Activated CD4-positive, alpha-beta T cell treated with anti-CD3 and anti-CD28 coated beads for 1 hour (primary cell): ENCODE results near the gene NUMA1.

Source experiments
- DNase-seq: peaks from one replicate; pipeline ENCODE4 v3.0.0-alpha.2; 2020

The NUMA1 gene

GRCh38 chr11:72080326-72081183, at the start of gene NUMA1, which contains the start of gene LRRC51:
Gene NUMA1, minus strand, starts transcription at chr11:72080542. Its CDS starts 44,599 bp downstream, at chr11:72035943.
Gene LRRC51, plus strand, starts transcription at chr11:72080850. Its CDS starts 8,234 bp downstream, at chr11:72089084.
- peak; percentile 98 for DNase-seq

- DNase-seq: no peak
These were observed 49.0 kb upstream of the NUMA1 start for GRCh38 chr11:72129381-72129780.

- DNase-seq: no peak
These were observed 47.6 kb upstream of the NUMA1 start for GRCh38 chr11:72127923-72128322.

GRCh38 chr11:72125956-72126355, 45.6 kb upstream of the NUMA1 start:
- DNase-seq: no peak

- DNase-seq: no peak
These were observed 43.7 kb upstream of the NUMA1 start for GRCh38 chr11:72124046-72124445.

- DNase-seq: no peak
These were observed 42.8 kb upstream of the NUMA1 start for GRCh38 chr11:72123117-72123653.

- no peak for DNase-seq
These were observed 42.3 kb upstream of the NUMA1 start for GRCh38 chr11:72122607-72123006.

GRCh38 chr11:72120930-72121329, 40.6 kb upstream of the NUMA1 start:
- DNase-seq: no peak

- DNase-seq: no peak
These were observed 38.9 kb upstream of the NUMA1 start for GRCh38 chr11:72119198-72119597.

GRCh38 chr11:72116019-72116755, 35.8 kb upstream of the NUMA1 start:
- no peak for DNase-seq

GRCh38 chr11:72114570-72114969, 34.2 kb upstream of the NUMA1 start:
- DNase-seq: no peak

GRCh38 chr11:72112978-72113808, 32.9 kb upstream of the NUMA1 start:
- DNase-seq: no peak

- peak; percentile 97 for DNase-seq
These were observed 32.0 kb upstream of the NUMA1 start, which contains the start of gene ANAPC15 for GRCh38 chr11:72112143-72112977. Gene ANAPC15, minus strand, starts transcription at chr11:72112695. Its CDS starts 1,419 bp downstream, at chr11:72111276.

GRCh38 chr11:72111300-72112142, 31.2 kb upstream of the NUMA1 start:
- DNase-seq: no peak

- no peak for DNase-seq
These were observed 25.5 kb upstream of the NUMA1 start, which contains the start of gene TOMT for GRCh38 chr11:72105888-72106287. Gene TOMT, plus strand, starts transcription at chr11:72105924. Its CDS starts 28 bp downstream, at chr11:72105952.

GRCh38 chr11:72103754-72104167, 23.4 kb upstream of the NUMA1 start:
- DNase-seq: no peak

- peak; percentile 96 for DNase-seq
These were observed 22.8 kb upstream of the NUMA1 start, which contains the start of gene LAMTOR1 for GRCh38 chr11:72102946-72103753. Gene LAMTOR1, minus strand, starts transcription at chr11:72103297. Its CDS starts 73 bp downstream, at chr11:72103224.

GRCh38 chr11:72102631-72102945, 22.2 kb upstream of the NUMA1 start:
- no peak for DNase-seq

GRCh38 chr11:72102162-72102561, 21.8 kb upstream of the NUMA1 start:
- DNase-seq: no peak

GRCh38 chr11:72100462-72100861, 20.1 kb upstream of the NUMA1 start:
- no peak for DNase-seq
